Measurements from ENCODE around the gene HCFC1R1. TPM values are rescaled to one million over a fixed set of nuclear protein-coding genes. Genes with fewer than 3 reads are reported as not detected.
A peak's percentile ranks its signal among the peaks of the same experiment; 100 is the strongest.

Gene HCFC1R1
- total and polyA plus RNA-seq, 2 experiments from 2014 or later: 35.7 to 158 TPM

- Histone ChIP-seq H3K79me2 (peaks cover 12% of the 10 kb centered on the region), H3K27ac (peak overlapping the region; percentile 70), H3K4me1 (ENCODE audit: insufficient read depth) (peaks cover 12% of the 10 kb centered on the region), H3K27me3 (no peaks in the 10 kb centered on the region), H3K36me3 (replicated peaks; ENCODE audit: insufficient read depth, low read depth) (no peaks in the 10 kb centered on the region), H3K9me3 (ENCODE audit: low read depth) (no peaks in the 10 kb centered on the region), H3K4me3 (no peak overlapping the region), H3K4me2 (peak overlapping the region; percentile 73), H3K9me2 (replicated peaks; ENCODE audit: insufficient read depth) (no peaks in the 10 kb centered on the region), H2AFZ (no peak overlapping the region), H4K20me1 (ENCODE audit: insufficient read depth, poor library complexity, severe bottlenecking) (peaks cover 5% of the 10 kb centered on the region)
- peak; percentile 95 for DNase-seq (ENCODE audit: low spot score)
- TF ChIP-seq CTCF (IDR thresholded peaks at IDR 0.05; ENCODE audit: poor library complexity): peak; percentile 94
- no peak for TF ChIP-seq EZH2phosphoT487 (IDR thresholded peaks at IDR 0.05; ENCODE audit: low read depth, severe bottlenecking, unreplicated experiment)
- 10% methylated on average over 41 of the region's 58 CpGs for WGBS (ENCODE audit: low lambda C conversion rate, missing lambda C conversion rate)
Measured at GRCh38 chr16:3027983-3028715, 4.4 kb upstream of the HCFC1R1 start.

- peaks cover 5% of the 10 kb centered on the region for H4K20me1 ChIP-seq (ENCODE audit: insufficient read depth, poor library complexity, severe bottlenecking)
Measured at GRCh38 chr16:3027489-3027795, 3.7 kb upstream of the HCFC1R1 start.

GRCh38 chr16:3026609-3027488, 3.1 kb upstream of the HCFC1R1 start:
- peaks cover 15% of the 10 kb centered on the region for H3K79me2 ChIP-seq
- peaks cover 5% of the 10 kb centered on the region for H4K20me1 ChIP-seq (ENCODE audit: insufficient read depth, poor library complexity, severe bottlenecking)
- no peak overlapping the region for H3K27ac ChIP-seq
- H2AFZ ChIP-seq: no peak overlapping the region
- no peak overlapping the region for H3K4me3 ChIP-seq
- no peaks in the 10 kb centered on the region for H3K36me3 ChIP-seq (replicated peaks; ENCODE audit: insufficient read depth, low read depth)
- DNase-seq (ENCODE audit: low spot score): peak; percentile 8
- no peaks in the 10 kb centered on the region for H3K9me3 ChIP-seq (ENCODE audit: low read depth)
- no peaks in the 10 kb centered on the region for H3K9me2 ChIP-seq (replicated peaks; ENCODE audit: insufficient read depth)
- no peak overlapping the region for H3K4me2 ChIP-seq
- TF ChIP-seq EZH2phosphoT487 (IDR thresholded peaks at IDR 0.05; ENCODE audit: low read depth, severe bottlenecking, unreplicated experiment) (no peak), CTCF (IDR thresholded peaks at IDR 0.05; ENCODE audit: poor library complexity) (no peak), EZH2 (IDR thresholded peaks at IDR 0.05; ENCODE audit: borderline replicate concordance) (no peak)
- WGBS (ENCODE audit: low lambda C conversion rate, missing lambda C conversion rate): 97% methylated on average over 24 of the region's 24 CpGs
- H3K27me3 ChIP-seq: no peaks in the 10 kb centered on the region
- peaks cover 23% of the 10 kb centered on the region for H3K4me1 ChIP-seq (ENCODE audit: insufficient read depth)

More at GRCh38 chr16:3027489-3027795, 3.7 kb upstream of the HCFC1R1 start:
- H3K4me1 ChIP-seq (ENCODE audit: insufficient read depth): peaks cover 20% of the 10 kb centered on the region
- no peak for TF ChIP-seq CTCF (IDR thresholded peaks at IDR 0.05; ENCODE audit: poor library complexity)
- no peak for TF ChIP-seq EZH2 (IDR thresholded peaks at IDR 0.05; ENCODE audit: borderline replicate concordance)
- no peak for TF ChIP-seq EZH2phosphoT487 (IDR thresholded peaks at IDR 0.05; ENCODE audit: low read depth, severe bottlenecking, unreplicated experiment)
- whole genome bisulfite sequencing (ENCODE audit: low lambda C conversion rate, missing lambda C conversion rate): 93% methylated on average over 8 of the region's 8 CpGs
- no peaks in the 10 kb centered on the region for H3K9me2 ChIP-seq (replicated peaks; ENCODE audit: insufficient read depth)
- no peak overlapping the region for H3K4me2 ChIP-seq
- no peak overlapping the region for H3K27ac ChIP-seq
- H3K36me3 ChIP-seq (replicated peaks; ENCODE audit: insufficient read depth, low read depth): no peaks in the 10 kb centered on the region
- peaks cover 15% of the 10 kb centered on the region for H3K79me2 ChIP-seq
- no peak overlapping the region for H3K4me3 ChIP-seq
- H3K27me3 ChIP-seq: no peaks in the 10 kb centered on the region
- no peak for DNase-seq (ENCODE audit: low spot score)
- no peaks in the 10 kb centered on the region for H3K9me3 ChIP-seq (ENCODE audit: low read depth)
- no peak overlapping the region for H2AFZ ChIP-seq

All from hepatocyte (in vitro differentiated cells).